ENCODE results near the gene OR14K1. TPM values are rescaled to one million over a fixed set of nuclear protein-coding genes. Genes with fewer than 3 reads are reported as not detected.
"Not testable (repeated sequence)": the region's sequence is repeated elsewhere in the genome, so short reads cannot be mapped to it uniquely, and the experiment has no call there.

The OR14K1 gene
- total and polyA plus RNA-seq, 7 donors = not detected

- TF ChIP-seq CTCF (IDR thresholded peaks at IDR 0.05) = no peak
- intact Hi-C loops (cut with DNase I) = no loop called here
- ATAC-seq (no peak), DNase-seq (no peak)
- no peaks in the 10 kb centered on the region for H3K36me3 ChIP-seq (ENCODE audit: insufficient read depth in 1 of 2, low read depth in 1 of 2)
- 90 to 94% (median 92%) methylated on average over 4 of the region's 4 CpGs for WGBS, 3 donors
- H3K4me3 ChIP-seq = no peak overlapping the region
- H3K4me1 ChIP-seq = no peaks in the 10 kb centered on the region
- no peaks in the 10 kb centered on the region for H3K9me3 ChIP-seq
- H3K27me3 ChIP-seq (ENCODE audit: insufficient read depth in 3 of 3, low read length in 2 of 3) = no peaks in the 10 kb centered on the region
- no peak overlapping the region for H3K27ac ChIP-seq
Observed at GRCh38 chr1:247721222-247721621, 17.2 kb upstream of the OR14K1 start.

- no peak overlapping the region for H3K4me3 ChIP-seq
- H3K9me3 ChIP-seq = no peaks in the 10 kb centered on the region
- intact Hi-C loops (cut with DNase I) = no loop called here
- 78 to 85% (median 81%) methylated on average over 2 of the region's 2 CpGs for WGBS, 3 donors
- TF ChIP-seq CTCF (IDR thresholded peaks at IDR 0.05) = no peak
- ATAC-seq (no peak), DNase-seq (no peak)
- no peaks in the 10 kb centered on the region for H3K4me1 ChIP-seq
- no peak overlapping the region for H3K27ac ChIP-seq
- no peaks in the 10 kb centered on the region for H3K27me3 ChIP-seq (ENCODE audit: insufficient read depth in 3 of 3, low read length in 2 of 3)
- H3K36me3 ChIP-seq (ENCODE audit: insufficient read depth in 1 of 2, low read depth in 1 of 2) = no peaks in the 10 kb centered on the region
Observed at GRCh38 chr1:247740721-247741120, 2.3 kb downstream of the OR14K1 start.

GRCh38 chr1:247741756-247742155, 3.3 kb downstream of the OR14K1 start:
- Histone ChIP-seq H3K4me1 (no peaks in the 10 kb centered on the region), H3K27me3 (ENCODE audit: insufficient read depth in 3 of 3, low read length in 2 of 3) (no peaks in the 10 kb centered on the region), H3K27ac (no peak overlapping the region), H3K9me3 (no peaks in the 10 kb centered on the region), H3K36me3 (ENCODE audit: insufficient read depth in 1 of 2, low read depth in 1 of 2) (no peaks in the 10 kb centered on the region), H3K4me3 (no peak overlapping the region)
- intact Hi-C loops (cut with DNase I) = no loop called here
- no peak for TF ChIP-seq CTCF (IDR thresholded peaks at IDR 0.05)
- WGBS, 3 donors = 83 to 90% (median 84%) methylated on average over 5 of the region's 5 CpGs
- no peak for DNase-seq
- no peak for ATAC-seq

- H3K4me3 ChIP-seq; intact Hi-C loops (cut with DNase I); H3K9me3 ChIP-seq; ATAC-seq; DNase-seq; H3K36me3 ChIP-seq (ENCODE audit: insufficient read depth in 1 of 2, low read depth in 1 of 2); H3K27ac ChIP-seq; H3K4me1 ChIP-seq; H3K27me3 ChIP-seq (ENCODE audit: insufficient read depth in 3 of 3, low read length in 2 of 3): not testable (repeated sequence)
- WGBS, 3 donors = 50 to 55% (median 50%) methylated on average over 3 of the region's 3 CpGs
Observed at GRCh38 chr1:247742215-247742760, 3.9 kb downstream of the OR14K1 start.

GRCh38 chr1:247746391-247746935, 8.0 kb downstream of the OR14K1 start:
- DNase-seq (no peak), ATAC-seq (no peak)
- H3K27ac ChIP-seq = no peak overlapping the region
- no peaks in the 10 kb centered on the region for H3K4me1 ChIP-seq
- H3K27me3 ChIP-seq (ENCODE audit: insufficient read depth in 3 of 3, low read length in 2 of 3) = no peaks in the 10 kb centered on the region
- intact Hi-C loops (cut with DNase I) = no loop called here
- 30 to 50% (median 43%) methylated on average over 3 of the region's 3 CpGs for WGBS, 3 donors
- no peaks in the 10 kb centered on the region for H3K36me3 ChIP-seq (ENCODE audit: insufficient read depth in 1 of 2, low read depth in 1 of 2)
- no peak overlapping the region for H3K4me3 ChIP-seq
- H3K9me3 ChIP-seq = peaks cover 10% of the 10 kb centered on the region
- no peak for TF ChIP-seq CTCF (IDR thresholded peaks at IDR 0.05)
